NCI-H82 treated with DMSO at 0.1 percent for 48 hours (cell line): ENCODE measurements around the gene UGT2B28.
"Not testable (repeated sequence)": the region's sequence is repeated elsewhere in the genome, so short reads cannot be mapped to it uniquely, and the experiment has no call there.

Experiments
- DNase-seq: peaks from one replicate; lab custom pipeline; 2025; ENCODE audit not compliant: unreplicated experiment; lab: John Stamatoyannopoulos, UW

Gene UGT2B28

GRCh38 chr4:69280081-69280480, at the start of gene UGT2B28:
Gene UGT2B28 (plus strand): TSS chr4:69280475. CDS start chr4:69280501, 26 bp downstream.
- not testable (repeated sequence) for DNase-seq

- DNase-seq: no peak
These were observed 41.2 kb upstream of the UGT2B28 start for GRCh38 chr4:69239092-69239491.

DNA sequence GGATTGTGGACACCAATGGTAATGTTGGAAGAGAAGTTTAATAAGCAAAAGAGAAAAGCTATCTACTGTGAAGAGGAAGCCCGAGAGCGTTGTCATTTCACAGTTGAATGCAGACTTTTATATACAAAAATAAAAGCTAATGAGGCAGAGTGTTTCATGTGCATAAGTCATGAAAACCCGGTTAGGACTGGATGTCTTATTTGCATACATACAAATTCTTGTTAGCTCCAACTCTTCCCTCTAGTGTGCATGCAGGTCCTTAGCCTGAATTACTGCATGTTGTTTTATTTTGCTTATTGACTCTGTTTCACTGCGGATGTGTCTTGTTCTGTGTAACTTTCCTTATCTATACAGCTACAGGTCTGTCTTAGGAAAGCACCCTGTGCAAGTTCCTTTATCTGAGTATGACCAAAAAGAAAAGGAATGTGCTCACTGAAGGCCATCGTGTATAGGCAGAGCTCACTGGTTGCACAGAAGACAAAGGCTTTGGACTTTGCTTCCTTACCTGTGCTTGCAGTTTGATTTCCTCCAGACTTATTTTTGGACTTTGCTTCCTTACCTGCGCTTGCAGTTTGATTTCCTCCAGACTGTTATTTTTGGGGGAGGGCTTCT, 40.6 kb upstream of the UGT2B28 start:
- no peak for DNase-seq

GRCh38 chr4:69240787-69241186, 39.5 kb upstream of the UGT2B28 start:
- DNase-seq: not testable (repeated sequence)

DNA sequence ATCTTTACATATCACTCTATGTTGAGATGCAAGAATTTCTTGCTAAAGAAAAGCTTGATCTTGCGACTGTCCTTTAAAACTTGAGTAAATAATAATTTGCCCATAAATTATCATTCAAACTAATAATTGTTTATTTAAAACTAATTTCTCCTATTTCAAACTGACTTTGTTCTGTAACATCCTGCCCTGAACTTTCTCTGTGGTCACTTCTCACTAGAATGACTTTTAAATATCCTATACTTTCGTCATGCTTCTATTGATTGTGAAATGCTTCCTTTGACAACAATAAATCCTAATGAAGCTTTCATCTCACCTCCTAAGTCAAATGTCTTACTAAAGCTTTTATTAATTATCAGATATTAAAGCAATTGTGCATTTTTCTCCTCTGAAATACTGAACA, 38.5 kb upstream of the UGT2B28 start:
- DNase-seq: not testable (repeated sequence)

- not testable (repeated sequence) for DNase-seq
These were observed 37.6 kb upstream of the UGT2B28 start for GRCh38 chr4:69242562-69243240.

GRCh38 chr4:69250884-69251283, 29.4 kb upstream of the UGT2B28 start:
- not testable (repeated sequence) for DNase-seq

DNA sequence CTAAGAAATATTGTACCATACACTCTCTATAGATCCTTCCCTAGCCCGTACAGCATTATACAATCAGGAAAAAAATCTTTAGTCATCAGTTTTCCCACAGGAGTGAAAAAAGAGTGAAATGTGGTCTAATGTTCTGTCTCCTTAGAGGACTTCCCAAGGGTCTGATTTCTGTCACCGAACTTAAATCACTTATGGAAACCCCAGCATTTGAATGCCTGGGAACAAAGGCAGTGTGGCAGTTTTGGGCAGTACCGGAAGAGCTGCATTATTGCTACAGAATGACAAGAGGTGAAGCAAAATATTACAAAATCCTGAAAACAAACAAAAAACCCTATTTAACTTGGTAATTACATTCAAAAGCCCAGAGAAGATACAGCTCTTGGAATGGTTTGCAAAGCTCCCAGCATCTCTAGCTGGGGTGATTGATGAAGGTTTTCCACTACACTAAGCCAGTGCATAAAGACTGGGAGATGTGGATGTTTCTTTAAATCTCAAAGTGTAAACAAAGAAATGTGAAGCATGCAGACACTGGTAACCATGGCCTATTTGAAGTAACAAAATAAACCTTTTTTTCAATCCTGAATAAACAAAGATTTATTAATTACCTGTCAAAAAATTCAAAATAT, 27.0 kb upstream of the UGT2B28 start:
- DNase-seq: not testable (repeated sequence)

- not testable (repeated sequence) for DNase-seq
These were observed 11.7 kb upstream of the UGT2B28 start for GRCh38 chr4:69268612-69269011.

- not testable (repeated sequence) for DNase-seq
These were observed 16.1 kb downstream of the UGT2B28 start for GRCh38 chr4:69296356-69296755.

DNA sequence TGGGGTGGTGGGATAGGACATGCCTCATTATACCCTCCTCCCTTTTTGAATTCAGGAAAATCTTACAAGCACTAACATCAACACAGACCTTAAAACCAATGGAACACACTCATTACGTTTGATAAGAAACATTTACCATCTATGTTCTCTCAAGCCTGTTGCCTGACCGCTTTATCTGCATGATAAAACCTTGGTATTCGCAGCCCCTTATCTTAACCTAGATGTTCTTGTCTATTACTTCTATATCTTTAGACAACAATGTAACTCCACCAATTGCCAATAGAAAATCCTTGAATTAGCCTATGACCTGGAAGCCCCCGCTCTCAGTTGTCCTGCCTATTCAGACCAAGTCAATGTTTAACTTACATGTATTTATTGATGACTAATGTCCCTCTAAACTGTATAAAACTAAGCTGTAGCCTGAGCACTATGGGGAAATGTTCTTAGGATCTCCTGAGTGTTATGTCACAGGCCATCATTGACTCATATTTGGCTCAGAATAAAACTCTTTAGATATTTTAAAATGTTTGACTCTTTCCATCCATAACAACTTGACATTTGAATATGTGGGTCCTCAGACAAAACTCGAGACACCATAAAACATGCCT, 28.3 kb downstream of the UGT2B28 start:
- DNase-seq: not testable (repeated sequence)

DNA sequence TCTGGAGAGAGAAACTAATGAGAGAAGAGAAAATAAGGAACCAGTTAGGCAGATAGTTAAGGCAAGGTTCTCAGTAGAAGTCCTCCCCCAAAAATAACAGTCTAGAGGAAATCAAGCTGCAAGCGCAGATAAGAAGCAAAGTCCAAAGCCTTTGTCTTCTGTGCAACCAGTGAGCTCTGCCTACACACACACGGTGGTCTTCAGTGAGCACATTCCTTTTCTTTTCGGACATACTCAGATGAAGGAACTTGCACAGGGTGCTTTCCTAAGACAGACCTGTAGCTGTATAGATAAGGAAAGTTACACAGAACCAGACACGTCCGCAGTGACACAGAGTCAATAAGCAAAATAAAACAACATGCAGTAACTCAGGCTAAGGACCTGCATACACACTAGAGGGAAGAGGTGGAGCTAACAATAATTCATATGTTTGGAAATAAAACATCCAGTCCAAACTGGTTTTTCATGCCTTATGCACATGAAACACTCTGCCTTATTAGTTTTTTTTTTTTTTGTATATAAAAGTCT, 29.3 kb downstream of the UGT2B28 start:
- DNase-seq: not testable (repeated sequence)

GRCh38 chr4:69310262-69310661, 30.0 kb downstream of the UGT2B28 start:
- DNase-seq: not testable (repeated sequence)

- DNase-seq: peak; percentile 0
These were observed 37.5 kb downstream of the UGT2B28 start for GRCh38 chr4:69317669-69318298.

DNA sequence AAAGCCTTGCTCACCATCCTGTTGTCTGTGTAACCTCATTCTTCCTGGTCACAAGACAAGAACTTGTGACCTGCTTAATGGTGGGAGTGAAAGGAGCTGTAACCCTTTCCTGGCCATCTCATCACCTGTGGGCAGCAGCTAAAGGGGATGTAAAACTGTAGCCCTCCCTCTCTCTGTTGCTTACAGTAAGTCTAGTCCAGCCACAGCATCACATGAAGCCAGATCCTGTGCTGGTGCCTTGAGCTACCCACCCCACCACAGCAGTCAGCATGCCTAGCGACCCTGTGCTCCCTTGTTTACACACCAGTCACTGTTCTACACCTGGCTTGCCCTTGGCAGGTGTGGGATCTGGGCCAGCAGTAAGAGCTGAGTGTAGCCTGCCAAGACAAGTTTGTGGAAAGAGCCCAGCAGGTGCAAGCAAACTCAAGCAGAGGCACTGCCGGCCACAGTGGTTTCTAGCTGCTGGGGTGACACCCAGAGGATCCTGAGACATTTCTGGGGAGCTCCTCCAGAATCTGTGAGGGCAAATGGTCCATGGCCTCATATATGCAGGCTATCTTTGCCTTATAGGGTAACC, 41.0 kb downstream of the UGT2B28 start:
- DNase-seq: no peak

GRCh38 chr4:69322055-69322454, 41.8 kb downstream of the UGT2B28 start:
- DNase-seq: no peak

DNA sequence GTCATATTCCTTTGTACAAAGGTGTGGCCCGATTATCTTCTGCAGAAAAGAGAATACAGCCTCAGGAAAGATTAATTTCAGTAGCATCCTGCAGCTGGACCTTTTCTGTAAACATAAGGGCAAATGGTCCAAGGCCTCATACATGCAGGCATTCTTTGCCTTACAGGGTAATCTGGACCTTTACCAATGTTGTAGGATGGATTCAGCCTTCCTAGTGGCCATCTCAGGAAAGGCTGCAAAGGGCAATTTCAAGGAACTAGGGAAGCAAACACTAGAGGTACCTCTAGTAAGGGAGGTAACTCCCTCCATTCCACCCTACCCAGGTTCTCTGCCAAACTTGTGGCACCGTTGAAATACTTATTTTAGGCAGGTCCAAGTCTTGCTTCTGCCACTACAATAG, 43.0 kb downstream of the UGT2B28 start:
- DNase-seq: no peak

DNA sequence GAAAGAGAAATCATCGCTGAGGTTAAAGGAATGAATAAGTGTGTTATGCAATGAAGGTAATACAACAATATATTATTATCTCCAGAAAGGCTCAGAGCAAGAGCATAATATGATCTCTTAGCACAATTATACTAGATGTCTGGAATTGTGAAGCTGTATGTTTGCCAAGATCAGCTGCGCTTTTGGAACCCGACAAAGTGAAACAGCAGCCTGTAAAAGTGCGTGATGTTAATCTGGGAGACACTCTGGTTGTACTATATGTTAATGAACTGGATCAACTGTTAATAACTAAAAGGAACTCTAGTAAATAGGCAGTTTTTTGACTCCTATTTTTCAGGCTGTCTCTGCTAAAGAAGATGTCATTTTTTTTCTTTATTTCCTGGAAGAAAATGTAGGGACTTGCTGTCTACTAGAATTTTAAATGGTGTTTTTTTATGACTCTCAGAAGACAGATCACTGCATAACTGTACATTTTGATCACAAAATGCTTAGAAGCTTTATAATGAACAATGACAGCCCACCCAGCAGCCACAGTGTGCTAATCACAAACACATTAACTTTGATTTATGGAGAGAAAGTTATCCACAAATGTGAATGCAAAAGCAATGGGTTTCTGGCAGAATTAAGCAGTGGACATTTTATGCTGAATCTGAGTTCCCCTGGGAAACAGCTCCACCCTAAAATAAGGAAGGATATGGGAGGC, 50.2 kb downstream of the UGT2B28 start:
- DNase-seq: no peak

DNA sequence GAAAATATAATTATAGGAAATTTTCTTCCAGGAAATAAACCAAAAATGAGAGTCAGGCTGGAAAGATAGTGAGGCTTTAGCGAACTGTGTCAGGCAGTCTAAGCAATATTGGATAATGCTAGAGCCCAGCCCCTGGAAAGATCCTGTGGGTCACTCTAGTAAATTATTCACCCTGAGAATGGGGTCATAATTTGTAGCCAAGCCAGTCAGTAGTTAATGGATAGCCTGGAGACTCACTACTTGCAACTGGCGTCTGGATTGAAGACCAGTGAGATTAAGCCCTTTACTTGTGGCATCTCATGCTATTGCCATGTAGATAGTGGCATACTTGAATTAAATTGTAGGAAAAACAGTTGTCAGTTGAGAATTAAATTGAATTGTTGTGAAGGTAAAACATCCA, 51.0 kb downstream of the UGT2B28 start:
- DNase-seq: not testable (repeated sequence)

- DNase-seq: not testable (repeated sequence)
These were observed 55.2 kb downstream of the UGT2B28 start for GRCh38 chr4:69335485-69335884.
